ENCODE data around the gene C1QC.

Gene C1QC
- 4.6 to 121 (median 32.4) reads per million in 18 experiments for total RNA-seq

- DNase-seq = peak; percentile 45 to 50
Measured at GRCh38 chr1:22643381-22643780, at the start of gene C1QC. Gene C1QC (plus strand): TSS chr1:22643633. CDS start chr1:22644024, 391 bp downstream.

- no peak for DNase-seq
Measured at GRCh38 chr1:22594396-22594795, 49.0 kb upstream of the C1QC start.

- no peak for DNase-seq
Measured at GRCh38 chr1:22595108-22595507, 48.3 kb upstream of the C1QC start.

GRCh38 chr1:22597301-22597965 is 46.0 kb upstream of the C1QC start:
- DNase-seq = no peak

DNA sequence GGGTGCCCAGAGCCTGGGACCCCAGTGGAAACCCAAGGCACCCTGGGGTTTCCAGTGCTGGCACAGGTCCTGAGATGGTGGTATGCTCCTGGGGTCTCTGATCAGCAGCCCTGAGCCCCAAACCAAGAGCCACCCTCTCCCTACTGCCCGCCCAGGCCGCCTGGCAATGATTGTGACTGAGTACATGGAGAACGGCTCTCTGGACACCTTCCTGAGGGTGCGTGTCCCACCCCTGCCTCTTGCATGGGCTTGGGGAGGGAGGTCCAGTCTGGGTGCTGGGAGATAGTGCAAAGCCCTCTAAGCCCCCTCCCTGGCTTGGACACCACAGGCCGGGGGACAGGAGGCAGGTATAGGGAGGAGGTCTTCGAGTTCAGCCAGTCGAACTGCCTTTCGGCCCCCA is 45.4 kb upstream of the C1QC start:
- DNase-seq = no peak

DNA sequence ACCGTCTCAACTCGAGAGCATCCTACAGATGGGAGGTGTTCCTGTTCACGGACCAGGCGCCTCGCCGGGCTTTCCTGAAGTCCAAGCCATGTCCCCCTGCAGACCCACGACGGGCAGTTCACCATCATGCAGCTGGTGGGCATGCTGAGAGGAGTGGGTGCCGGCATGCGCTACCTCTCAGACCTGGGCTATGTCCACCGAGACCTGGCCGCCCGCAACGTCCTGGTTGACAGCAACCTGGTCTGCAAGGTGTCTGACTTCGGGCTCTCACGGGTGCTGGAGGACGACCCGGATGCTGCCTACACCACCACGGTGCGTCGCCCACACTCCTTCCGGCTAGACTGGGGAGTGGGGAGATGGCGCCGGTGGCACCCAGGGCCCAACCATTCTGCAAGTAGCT is 44.7 kb upstream of the C1QC start:
- DNase-seq = no peak

DNA sequence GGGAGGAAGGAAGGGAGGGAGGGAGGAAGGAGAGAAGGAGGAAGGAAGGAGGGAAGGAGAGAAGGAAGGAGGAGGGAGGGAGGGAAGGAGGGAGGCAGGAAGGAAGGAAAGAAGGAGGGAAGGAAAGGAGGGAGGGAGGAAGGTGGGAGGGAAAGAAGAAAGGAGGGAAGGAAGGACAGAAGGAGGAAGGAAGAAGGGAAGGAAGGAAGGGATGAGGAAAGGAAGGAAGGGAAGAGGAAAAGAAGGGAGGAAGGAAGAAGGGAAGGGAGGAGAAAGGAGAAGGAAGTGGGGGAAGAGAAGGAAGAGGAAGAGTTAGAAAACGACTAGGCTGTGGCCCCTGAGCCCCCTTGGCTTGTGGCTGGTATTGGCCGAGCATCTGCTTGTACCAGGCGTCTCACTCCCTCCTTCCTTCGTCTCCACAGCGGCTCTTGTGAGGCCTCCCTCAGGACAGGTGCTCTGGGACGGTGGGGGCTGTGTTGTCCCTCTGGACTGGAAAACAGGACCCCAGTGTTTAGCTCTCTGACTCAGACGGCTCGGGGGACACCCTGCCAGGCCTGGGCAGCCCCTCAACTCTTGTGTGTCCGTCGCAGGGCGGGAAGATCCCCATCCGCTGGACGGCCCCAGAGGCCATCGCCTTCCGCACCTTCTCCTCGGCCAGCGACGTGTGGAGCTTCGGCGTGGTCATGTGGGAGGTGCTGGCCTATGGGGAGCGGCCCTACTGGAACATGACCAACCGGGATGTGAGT is 43.2 kb upstream of the C1QC start:
- DNase-seq = no peak

GRCh38 chr1:22600817-22601605 is 42.4 kb upstream of the C1QC start:
- no peak for DNase-seq

DNA sequence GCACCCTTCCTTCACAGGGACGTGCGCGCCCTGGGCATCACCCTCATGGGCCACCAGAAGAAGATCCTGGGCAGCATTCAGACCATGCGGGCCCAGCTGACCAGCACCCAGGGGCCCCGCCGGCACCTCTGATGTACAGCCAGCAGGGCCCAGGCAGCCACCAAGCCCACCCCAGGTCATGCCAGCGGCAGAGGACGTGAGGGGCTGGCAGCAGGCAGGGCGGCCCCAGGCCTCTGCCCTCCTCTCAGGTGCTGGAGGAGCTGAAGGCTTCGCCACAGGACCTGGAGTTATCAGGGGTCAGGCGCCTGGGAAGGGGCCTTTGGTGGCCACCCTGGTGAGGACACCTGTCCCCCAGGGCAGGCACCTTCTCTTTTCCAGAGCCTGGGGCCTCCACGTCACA is 41.8 kb upstream of the C1QC start:
- DNase-seq = no peak

DNA sequence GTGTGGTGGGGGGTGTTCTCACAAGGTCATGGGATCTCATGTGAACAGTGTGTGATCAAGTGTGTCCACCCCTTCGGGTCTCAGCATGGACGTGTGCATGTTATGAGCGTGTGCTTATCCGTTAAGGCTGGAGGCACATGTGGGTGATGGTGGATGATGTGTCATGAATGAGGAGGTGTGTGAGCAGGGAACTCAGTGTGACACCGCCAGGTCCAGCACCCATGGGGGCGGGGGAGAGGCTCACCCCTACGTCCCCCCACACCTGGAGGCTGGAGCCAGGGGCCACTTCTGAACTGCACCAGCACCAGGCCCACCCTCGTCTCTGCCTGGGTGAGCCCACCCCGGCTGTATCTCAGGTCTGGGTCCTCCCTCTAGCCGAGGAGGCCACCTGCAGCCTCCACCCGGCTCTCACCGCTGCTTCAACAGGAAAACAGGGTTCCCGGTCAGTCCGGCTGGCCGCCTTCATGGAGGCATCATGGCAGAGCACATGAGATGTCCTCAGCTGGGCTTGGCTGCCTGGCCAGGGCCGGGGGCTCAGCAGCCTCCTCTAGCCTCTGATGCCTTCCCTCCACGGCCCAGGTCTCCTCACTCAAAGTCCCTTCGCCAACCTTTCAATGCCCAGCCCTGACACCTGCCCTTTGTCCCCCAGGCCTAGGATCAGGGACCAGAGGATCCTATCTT is 41.2 kb upstream of the C1QC start:
- DNase-seq = no peak

- DNase-seq = peak; percentile 43 to 67
Measured at GRCh38 chr1:22606161-22606560, 37.3 kb upstream of the C1QC start.

DNA sequence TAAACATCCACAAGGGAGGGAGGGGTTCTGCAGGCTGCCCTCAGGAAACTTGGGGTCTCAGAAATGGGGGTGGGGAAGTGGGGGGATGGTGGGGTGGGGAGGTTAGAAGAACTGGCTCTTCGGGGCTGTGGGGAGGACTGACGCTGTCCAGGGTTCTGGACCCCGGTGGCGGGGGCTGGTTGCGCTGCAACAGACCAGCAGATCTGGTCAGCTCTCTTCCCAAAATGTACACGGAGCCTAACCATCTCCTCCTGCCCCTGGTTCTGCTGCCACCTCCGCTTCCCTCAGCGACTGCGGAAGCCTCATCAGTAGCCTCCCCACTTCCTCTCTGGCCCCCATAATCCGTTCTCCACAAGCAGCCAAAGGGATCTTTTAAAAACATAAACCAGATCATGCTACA is 36.3 kb upstream of the C1QC start:
- DNase-seq = peak; percentile 15 to 65

- DNase-seq = peak; percentile 25 to 51
Measured at GRCh38 chr1:22608361-22608760, 35.1 kb upstream of the C1QC start.

DNA sequence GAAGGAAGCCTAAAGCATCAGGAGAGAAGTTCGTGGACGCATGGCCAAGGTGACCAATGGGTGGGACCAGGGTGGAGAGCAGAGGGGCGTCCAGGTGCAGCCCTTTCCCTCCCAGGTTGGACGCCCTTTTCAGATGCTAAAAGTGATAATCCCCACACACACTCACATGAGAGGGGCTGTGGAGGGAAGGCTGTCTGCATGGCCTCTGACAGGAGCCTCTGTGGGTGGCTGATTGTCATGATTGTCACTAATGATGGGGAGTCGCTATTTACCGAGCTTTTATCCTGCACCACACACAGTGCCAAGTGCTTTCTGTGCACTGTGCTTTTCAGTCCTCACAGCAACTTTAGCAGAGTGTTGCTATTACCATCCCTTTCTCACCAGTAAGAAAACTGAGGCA is 34.1 kb upstream of the C1QC start:
- DNase-seq = no peak

DNA sequence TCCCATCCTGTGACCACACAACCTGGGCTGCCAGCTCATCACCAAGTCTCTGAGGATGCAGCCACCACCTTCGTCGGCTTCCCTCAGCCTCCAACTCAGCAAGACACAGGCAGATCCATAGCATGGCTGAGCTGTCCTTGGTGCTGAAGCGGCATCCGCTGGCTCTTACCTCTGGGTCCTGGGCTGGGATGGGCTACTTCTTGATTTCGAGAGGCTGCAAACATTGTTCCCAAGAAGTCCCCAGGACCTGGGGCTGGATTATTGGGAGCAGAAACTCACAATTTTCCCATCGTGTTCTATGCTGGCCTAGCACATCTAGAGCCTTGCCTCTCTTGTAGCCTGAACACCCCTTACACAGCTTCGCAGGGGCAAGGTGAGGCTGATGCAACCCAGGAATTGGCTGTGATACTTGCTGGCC is 31.9 kb upstream of the C1QC start:
- peak; percentile 25 to 48 for DNase-seq

DNA sequence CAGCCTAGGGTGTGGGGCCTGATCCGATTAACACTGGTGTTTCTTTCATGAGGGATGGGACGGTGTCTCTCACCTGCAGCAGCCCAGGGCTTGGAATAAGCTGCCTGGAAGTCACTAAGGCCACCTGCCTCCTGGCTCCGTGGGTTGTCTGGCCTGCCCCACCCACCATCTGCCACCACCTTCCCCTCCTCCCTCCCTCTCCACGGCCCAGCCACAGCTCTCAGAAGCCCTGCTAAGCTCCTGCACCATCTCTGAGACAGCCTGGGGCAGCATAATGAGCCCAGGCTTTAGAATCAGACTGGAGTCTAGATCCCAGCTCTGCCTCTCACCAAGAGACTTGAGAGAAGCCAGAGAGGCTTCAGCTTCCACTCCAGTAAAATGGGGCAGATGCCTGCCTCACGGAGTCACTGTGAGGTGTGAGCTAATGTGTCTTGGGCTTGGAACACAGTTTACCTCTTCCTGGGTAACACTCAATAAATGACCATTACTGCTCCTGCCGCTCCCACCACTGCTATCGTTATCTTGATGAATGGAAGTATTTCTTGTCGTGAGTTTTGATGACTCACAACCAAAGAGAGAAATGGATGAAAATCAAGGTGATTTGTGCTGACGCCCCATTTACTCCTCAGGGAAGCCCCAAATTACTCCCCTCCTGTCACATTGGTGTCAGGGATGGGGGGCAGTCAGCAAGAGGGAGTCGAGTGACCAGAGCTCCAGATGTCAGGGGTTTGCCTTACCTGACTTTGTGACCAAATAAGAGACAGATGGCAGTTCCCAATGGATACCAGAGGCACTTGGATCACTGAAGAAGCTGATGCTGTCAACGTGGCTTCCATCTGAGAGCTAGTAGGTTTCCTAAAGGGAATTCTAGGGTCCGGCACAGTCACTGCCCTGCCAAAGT is 30.5 kb upstream of the C1QC start:
- DNase-seq = no peak

GRCh38 chr1:22613572-22613918 is 29.9 kb upstream of the C1QC start:
- DNase-seq = no peak

GRCh38 chr1:22613951-22614350 is 29.5 kb upstream of the C1QC start:
- DNase-seq = no peak

DNA sequence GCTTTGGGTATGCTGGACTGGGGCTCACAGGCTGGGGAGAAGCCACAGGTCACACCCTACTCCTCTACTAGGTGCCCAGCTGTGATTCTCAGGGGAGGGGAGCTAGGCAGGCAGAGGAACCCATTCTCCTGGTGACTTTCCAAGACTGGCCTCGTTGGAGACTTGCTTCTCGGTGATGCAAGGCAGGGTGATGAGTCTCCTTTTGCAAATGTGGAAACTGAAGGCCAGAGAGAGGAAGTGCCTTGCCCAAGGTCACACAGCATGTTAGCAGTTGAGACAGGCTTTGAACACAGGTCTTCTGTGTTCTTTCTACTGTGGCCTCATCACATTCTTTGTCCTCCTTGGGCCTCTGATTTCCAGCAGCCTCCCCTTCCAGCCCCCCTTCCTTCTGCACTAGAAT is 27.5 kb upstream of the C1QC start:
- peak; percentile 58 to 68 for DNase-seq

DNA sequence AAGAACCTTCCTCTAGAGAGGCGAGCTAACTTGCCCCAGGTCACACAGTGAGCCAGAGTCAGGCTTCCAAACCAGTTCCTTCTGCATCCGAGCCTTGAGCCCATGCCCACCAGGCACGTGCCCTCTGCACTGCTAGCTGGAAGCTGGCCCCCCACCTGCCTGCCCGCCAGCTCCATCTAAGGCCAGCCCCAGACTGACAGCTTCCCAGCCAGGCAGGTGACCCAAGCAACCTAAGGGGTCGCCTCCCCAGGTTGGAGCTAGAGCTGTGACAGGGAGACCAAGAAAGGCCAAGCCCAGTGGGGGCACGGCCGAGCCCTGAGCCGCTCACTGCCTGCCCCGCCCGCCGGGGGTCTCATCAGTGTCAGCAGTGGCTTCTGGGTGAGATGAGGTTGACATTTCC is 26.9 kb upstream of the C1QC start:
- DNase-seq = no peak

GRCh38 chr1:22618056-22618455 is 25.4 kb upstream of the C1QC start:
- DNase-seq = no peak

- DNase-seq = peak; percentile 18 to 43
Measured at GRCh38 chr1:22619252-22619651, 24.2 kb upstream of the C1QC start.

Data from inflammatory macrophage (primary cell).